Muscle layer of duodenum (tissue), 2 donors: ENCODE measurements around the gene CEP104.

Source experiments
- H3K27ac ChIP-seq: one replicate; pipeline ENCODE4 v1.7.0; 2013; ENCODE audit warnings: mild to moderate bottlenecking, low read length
- H3K27me3 ChIP-seq: one replicate; pipeline ENCODE4 v1.7.0; 2013; ENCODE audit warnings: low read depth, mild to moderate bottlenecking, control low read depth, low read length
- H3K36me3 ChIP-seq, 2 donors: one replicate each; pipeline ENCODE4 v1.7.0; 2013; ENCODE audit warnings: low read length in 2 of 2, control low read depth in 1 of 2, mild to moderate bottlenecking in 1 of 2; ENCODE audit not compliant: insufficient read depth in 2 of 2, control insufficient read depth in 1 of 2
- H3K4me1 ChIP-seq, 2 donors: one replicate each; pipeline ENCODE4 v1.7.0; 2013; ENCODE audit warnings: low read length in 2 of 2, mild to moderate bottlenecking in 2 of 2, control low read depth in 1 of 2, moderate library complexity in 1 of 2; ENCODE audit not compliant: insufficient read depth in 2 of 2, control insufficient read depth in 1 of 2
- H3K4me3 ChIP-seq, 2 donors: one replicate each; pipeline ENCODE4 v1.7.0; 2013; ENCODE audit warnings: low read length in 2 of 2, low read depth in 1 of 2, mild to moderate bottlenecking in 1 of 2
- H3K9me3 ChIP-seq, 2 donors: one replicate each; pipeline ENCODE4 v1.7.0; 2013; ENCODE audit warnings: low read length in 2 of 2, control low read depth in 1 of 2, mild to moderate bottlenecking in 1 of 2; ENCODE audit not compliant: control insufficient read depth in 1 of 2
- donor health status: healthy.

The CEP104 gene

GRCh38 chr1:3880429-3881192 is 23.6 kb upstream of the CEP104 start:
- Histone ChIP-seq H3K27me3 (no peaks in the 10 kb centered on the region), H3K4me1 (no peaks in the 10 kb centered on the region), H3K4me3 (no peak overlapping the region), H3K36me3 (peaks cover 9 to 75% of the 10 kb centered on the region in 2 donors), H3K27ac (no peak overlapping the region), H3K9me3 (peaks cover 3 to 9% of the 10 kb centered on the region in 2 donors)

- H3K4me1 ChIP-seq: no peaks in the 10 kb centered on the region
- no peak overlapping the region for H3K27ac ChIP-seq
These were observed 22.9 kb upstream of the CEP104 start for GRCh38 chr1:3879787-3880428.

GRCh38 chr1:3879099-3879498 is 22.1 kb upstream of the CEP104 start:
- H3K4me1 ChIP-seq: no peaks in the 10 kb centered on the region
- no peak overlapping the region for H3K27ac ChIP-seq
- peaks cover 15 to 76% of the 10 kb centered on the region in 2 donors for H3K36me3 ChIP-seq
- H3K4me3 ChIP-seq: no peak overlapping the region
- H3K27me3 ChIP-seq: no peaks in the 10 kb centered on the region
- peaks cover 3 to 9% of the 10 kb centered on the region in 2 donors for H3K9me3 ChIP-seq

More at GRCh38 chr1:3879787-3880428, 22.9 kb upstream of the CEP104 start:
- no peaks in the 10 kb centered on the region for H3K27me3 ChIP-seq
- H3K4me3 ChIP-seq: no peak overlapping the region
- peaks cover 3 to 9% of the 10 kb centered on the region in 2 donors for H3K9me3 ChIP-seq
- H3K36me3 ChIP-seq: peaks cover 10 to 77% of the 10 kb centered on the region in 2 donors

GRCh38 chr1:3876716-3877115 is 19.7 kb upstream of the CEP104 start:
- Histone ChIP-seq H3K9me3 (peaks cover 3 to 9% of the 10 kb centered on the region in 2 donors), H3K27me3 (no peaks in the 10 kb centered on the region), H3K4me1 (no peaks in the 10 kb centered on the region), H3K36me3 (peaks cover 10 to 85% of the 10 kb centered on the region in 2 donors), H3K4me3 (no peak overlapping the region), H3K27ac (no peak overlapping the region)

GRCh38 chr1:3874736-3875135 is 17.7 kb upstream of the CEP104 start:
- Histone ChIP-seq H3K4me3 (no peak overlapping the region), H3K27ac (no peak overlapping the region), H3K27me3 (no peaks in the 10 kb centered on the region), H3K4me1 (no peaks in the 10 kb centered on the region), H3K36me3 (peaks cover 10 to 87% of the 10 kb centered on the region in 2 donors), H3K9me3 (peaks cover 3 to 9% of the 10 kb centered on the region in 2 donors)

GRCh38 chr1:3872546-3872945 is 15.5 kb upstream of the CEP104 start:
- Histone ChIP-seq H3K4me3 (no peak overlapping the region), H3K9me3 (no peaks in the 10 kb centered on the region), H3K36me3 (peaks cover 13 to 85% of the 10 kb centered on the region in 2 donors), H3K27me3 (no peaks in the 10 kb centered on the region), H3K27ac (no peak overlapping the region), H3K4me1 (no peaks in the 10 kb centered on the region)

- Histone ChIP-seq H3K36me3 (peaks cover 13 to 82% of the 10 kb centered on the region in 2 donors), H3K4me3 (no peak overlapping the region), H3K4me1 (no peaks in the 10 kb centered on the region), H3K9me3 (no peaks in the 10 kb centered on the region), H3K27ac (no peak overlapping the region), H3K27me3 (no peaks in the 10 kb centered on the region)
These were observed 14.4 kb upstream of the CEP104 start for GRCh38 chr1:3871451-3871805.

GRCh38 chr1:3869751-3870301 is 12.8 kb upstream of the CEP104 start:
- Histone ChIP-seq H3K36me3 (peaks cover 8 to 75% of the 10 kb centered on the region in 2 donors), H3K4me1 (no peaks in the 10 kb centered on the region), H3K4me3 (no peak overlapping the region), H3K9me3 (no peaks in the 10 kb centered on the region), H3K27ac (no peak overlapping the region), H3K27me3 (no peaks in the 10 kb centered on the region)

GRCh38 chr1:3868464-3869006 is 11.5 kb upstream of the CEP104 start:
- no peak overlapping the region for H3K4me3 ChIP-seq
- no peak overlapping the region for H3K27ac ChIP-seq
- peaks cover 4 to 66% of the 10 kb centered on the region in 2 donors for H3K36me3 ChIP-seq
- H3K9me3 ChIP-seq: no peaks in the 10 kb centered on the region
- no peaks in the 10 kb centered on the region for H3K27me3 ChIP-seq
- no peaks in the 10 kb centered on the region for H3K4me1 ChIP-seq

GRCh38 chr1:3865606-3866160 is 8.7 kb upstream of the CEP104 start:
- Histone ChIP-seq H3K9me3 (no peaks in the 10 kb centered on the region), H3K27me3 (no peaks in the 10 kb centered on the region), H3K4me3 (no peak overlapping the region), H3K4me1 (no peaks in the 10 kb centered on the region), H3K36me3 (peaks cover 10 to 49% of the 10 kb centered on the region in 2 donors), H3K27ac (no peak overlapping the region)

- Histone ChIP-seq H3K4me1 (no peaks in the 10 kb centered on the region), H3K9me3 (no peaks in the 10 kb centered on the region), H3K4me3 (no peak overlapping the region), H3K27me3 (no peaks in the 10 kb centered on the region), H3K27ac (no peak overlapping the region), H3K36me3 (peaks cover 10 to 42% of the 10 kb centered on the region in 2 donors)
These were observed 7.9 kb upstream of the CEP104 start for GRCh38 chr1:3864884-3865283.
